GM21723 (cell line): ENCODE data around the gene FMNL2.
A peak's percentile ranks its signal among the peaks of the same experiment; 100 is the strongest.

Experiments
- ATAC-seq: cut with Tn5 transposase; IDR thresholded peaks from one replicate; pipeline ENCODE4 v1.9.1; 2021; ENCODE audit warnings: mild to moderate bottlenecking, moderate library complexity; ENCODE audit not compliant: unreplicated experiment

The FMNL2 gene

DNA sequence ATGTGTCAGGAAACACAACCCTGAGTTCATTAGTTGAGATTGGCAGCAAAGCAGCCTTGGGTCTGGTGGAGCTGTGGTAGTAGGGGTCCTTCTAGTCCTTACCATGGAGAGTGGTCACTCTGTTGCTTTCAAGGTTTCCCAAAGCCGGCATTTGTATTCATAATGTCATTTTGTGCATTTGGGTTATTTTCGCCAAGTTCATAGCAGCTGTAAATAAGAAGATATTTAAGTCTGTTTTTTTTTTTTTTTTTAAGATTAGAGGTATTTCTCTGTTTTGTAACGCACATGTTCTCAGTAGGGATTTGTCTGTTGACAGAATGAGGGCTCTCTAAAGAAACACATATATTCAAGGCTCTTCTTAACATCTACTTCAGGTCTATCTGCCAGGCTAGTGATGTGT, 268.2 kb downstream of the FMNL2 start:
- no peak for ATAC-seq

DNA sequence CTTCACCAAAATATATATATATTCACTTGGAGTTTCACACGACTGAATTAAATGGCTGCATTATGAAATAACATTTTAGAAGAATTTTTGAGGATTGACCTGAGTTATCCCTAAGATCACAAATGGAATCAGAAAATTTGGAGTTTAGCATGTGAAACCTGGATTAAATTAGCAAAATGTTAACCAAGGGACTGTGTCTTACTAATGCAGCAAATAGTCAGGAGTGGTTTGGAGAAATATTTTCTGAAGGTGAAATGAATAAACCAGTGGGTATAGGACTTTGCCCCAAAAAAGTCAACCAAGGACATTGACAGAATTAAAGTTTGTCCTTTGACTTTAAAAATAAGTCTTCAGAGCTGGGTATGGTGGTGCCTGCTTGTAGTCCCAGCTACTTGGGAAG, 271.1 kb downstream of the FMNL2 start:
- no peak for ATAC-seq

DNA sequence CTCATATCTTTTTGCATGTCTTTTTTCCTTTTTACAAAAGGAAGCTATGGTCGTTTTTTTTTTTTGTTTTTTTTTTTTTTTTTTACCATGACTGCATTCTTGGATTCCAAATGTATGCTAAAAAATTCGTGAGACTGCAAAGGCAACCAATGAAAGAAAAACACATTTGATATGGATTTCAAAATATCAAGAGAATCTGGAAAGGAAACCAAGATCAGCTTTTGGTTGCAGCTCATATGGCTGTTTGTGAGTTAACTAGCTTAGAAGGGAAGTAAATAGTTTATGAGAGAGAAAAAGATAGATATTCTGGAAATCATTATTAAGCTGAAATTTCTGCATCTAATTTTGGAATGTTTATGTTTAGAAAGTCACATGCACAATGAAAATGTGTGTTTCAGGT, 272.0 kb downstream of the FMNL2 start:
- no peak for ATAC-seq

DNA sequence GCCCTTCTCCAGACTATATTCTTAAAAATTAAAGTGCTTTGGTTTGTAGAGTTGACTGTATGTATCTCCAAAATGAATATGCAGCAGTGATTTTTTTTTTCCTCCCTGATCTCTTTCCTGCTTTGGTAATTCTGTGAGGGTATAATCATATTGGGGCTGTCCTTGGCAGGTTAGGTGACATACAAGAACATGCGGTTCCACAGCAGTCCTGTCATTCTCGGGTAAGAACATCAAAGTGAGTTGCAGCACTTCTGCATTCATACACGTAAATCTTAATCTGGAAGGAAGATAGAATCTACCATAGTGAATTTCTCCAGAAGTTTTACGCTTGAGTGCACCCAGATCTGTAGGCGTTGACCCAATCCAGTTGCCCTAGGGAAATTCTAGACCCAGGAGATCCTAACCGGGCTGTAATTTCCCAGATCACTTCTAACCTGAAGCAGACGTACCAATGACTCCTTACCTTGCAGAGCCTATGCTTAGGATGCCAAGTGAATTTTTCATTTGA, 272.9 kb downstream of the FMNL2 start:
- no peak for ATAC-seq

DNA sequence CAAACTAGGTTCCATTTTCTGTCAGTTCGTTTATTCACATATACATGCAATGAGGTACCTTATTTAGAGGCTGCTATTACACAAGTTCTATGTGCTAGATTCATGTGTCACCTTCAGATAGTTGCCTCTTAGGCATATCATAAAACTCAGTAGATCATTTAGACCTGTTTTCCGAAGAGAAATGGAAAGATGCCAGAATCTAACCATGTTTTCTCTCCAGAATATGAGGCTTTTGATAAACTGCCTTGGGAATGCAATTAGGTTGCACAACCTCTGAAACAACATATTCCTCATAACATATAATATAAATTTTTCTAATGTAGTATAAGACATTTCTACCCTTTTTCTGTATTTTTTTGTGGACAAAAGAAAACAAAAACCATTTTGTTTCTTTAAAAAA, 274.2 kb downstream of the FMNL2 start:
- ATAC-seq = no peak

DNA sequence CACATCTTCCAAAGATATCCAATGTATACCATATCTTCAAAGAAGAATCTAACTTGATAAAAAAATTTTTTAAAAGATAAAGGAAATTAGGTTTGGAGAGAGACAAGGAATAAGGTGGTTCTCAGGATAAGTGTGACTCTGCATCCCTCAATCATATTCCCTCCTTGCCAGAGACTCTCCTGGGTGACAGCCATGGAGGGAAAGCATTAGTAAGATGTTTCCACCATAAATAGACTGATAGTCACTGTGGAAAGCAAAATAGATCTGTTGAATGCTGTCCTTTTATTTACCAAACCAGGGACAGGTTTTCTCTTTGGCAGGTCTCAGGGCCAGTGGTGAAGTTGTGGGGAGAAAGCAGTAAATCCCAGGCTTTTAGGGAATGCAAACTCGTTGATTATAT, 274.7 kb downstream of the FMNL2 start:
- no peak for ATAC-seq

DNA sequence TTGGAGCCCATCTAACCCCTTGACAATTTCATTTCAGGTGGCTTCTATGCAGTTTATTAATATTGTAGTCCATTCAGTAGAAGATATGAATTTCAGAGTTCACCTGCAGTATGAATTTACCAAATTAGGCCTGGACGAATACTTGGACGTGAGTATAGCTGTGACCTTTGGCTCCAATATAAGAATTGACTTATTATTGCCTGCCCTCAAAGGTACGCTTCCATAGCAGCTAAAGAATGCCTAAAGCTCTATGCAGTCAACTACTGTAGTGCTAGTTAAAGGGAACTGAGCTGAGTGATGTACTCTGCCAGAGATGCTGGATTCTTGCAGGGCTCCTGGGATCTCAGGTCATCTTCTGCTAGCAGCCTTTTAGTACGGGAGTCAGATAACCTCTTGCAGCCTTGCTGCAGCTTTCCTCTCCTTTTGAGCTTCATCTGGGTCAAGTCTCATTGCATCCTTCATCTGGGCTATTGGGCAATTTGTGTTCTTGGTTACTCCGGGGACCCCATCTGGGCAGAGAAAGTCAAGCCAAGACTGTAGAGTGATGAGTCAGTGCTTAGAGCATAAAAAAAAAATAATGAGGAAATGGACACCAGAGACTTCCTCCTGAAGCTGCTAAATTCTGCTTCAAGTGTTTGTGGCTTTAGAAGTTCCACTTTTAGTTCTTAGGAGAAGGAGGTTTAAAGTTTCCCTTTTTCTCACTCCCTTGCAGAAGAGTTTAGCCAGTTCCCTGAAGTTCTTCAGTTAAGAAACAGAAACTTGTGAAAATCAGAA, 276.7 kb downstream of the FMNL2 start:
- ATAC-seq = peak; percentile 81

DNA sequence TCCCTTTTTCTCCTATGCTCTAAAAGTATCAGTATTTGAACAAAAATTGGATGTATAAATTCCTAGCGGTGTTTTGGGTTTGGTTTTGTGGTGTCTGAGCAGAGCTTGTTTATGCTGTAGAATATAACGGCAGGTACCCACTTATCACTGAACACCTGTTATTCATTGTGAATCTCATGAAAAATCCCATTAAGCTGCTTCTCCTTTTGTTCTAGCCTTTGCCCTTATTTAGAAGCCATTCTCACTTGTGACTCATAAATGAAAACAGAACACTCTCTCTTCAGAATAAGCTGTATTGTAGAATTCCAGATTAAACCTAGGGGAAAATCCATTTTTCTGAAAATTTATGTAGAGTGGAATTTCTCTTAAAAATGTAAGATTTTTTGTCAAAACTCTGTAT, 278.3 kb downstream of the FMNL2 start:
- ATAC-seq = peak; percentile 56

DNA sequence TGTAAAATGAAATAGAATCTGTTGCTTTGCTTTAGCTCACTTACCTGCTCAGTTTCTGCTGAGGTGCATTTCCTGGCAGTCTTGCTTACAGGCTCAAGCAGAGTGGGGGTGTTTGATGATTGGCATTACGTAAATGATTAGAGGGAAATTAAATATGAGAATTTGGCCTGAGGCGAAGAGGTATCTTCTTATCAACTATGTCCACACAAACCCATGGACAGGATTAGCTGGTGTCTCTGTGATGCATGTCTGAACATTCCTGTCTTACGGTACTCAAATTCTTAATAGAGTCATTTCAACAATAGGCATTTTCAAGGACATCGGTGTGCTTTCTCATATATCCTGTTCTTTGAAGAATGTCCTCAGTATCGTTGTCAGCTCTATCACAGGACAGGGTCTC, 280.2 kb downstream of the FMNL2 start:
- no peak for ATAC-seq

DNA sequence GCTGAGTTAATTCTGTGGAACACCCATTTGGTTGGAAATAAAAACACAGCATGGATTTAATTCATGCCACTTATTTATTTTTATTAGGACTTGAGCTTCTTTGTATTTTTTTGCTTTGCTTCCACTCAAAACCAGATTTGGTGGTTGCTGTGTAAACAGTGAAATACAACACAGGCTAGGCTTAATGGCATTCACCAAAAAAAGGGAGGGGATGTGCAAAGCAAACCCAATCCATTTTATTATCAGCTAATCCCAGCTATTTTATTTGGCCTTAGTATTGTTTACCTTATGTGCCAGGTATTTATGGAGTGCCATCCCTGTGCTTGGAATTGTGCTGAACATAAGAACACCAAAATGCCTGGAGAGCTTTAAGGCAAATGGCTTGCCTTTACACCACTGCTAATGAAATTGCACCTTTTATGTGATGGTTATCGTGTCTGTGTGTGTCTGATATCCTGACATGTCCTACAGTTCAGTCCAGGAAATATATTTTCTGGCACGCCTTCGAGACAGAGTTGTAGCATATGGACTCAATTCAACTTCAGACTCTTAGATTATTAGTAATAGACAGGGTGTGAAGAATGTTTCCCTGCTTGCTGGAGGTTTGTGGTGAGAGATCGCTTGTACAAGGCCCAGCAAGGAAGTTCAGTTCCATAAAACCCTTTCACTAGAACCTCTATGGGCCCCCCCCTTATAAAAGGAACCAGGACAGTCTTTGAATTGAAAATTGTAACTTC, 282.6 kb downstream of the FMNL2 start:
- no peak for ATAC-seq

DNA sequence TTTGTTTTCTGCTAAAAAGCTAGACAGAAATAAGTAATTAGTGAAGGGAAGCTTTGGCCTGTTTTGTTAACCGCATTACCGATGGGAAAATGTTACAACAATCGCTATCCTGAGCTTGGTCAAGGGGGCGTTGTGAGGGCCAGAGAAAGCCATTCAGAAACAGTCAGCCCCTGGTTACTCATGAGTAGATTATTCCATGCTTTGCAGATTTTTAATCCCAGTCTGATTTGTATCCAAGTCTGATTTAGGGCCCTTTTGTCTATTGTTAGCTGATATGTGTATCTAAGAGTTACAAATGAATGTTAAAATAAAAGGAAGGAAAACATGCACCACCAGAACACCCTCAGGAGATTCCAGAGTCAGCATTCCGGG, 283.2 kb downstream of the FMNL2 start:
- ATAC-seq = no peak

DNA sequence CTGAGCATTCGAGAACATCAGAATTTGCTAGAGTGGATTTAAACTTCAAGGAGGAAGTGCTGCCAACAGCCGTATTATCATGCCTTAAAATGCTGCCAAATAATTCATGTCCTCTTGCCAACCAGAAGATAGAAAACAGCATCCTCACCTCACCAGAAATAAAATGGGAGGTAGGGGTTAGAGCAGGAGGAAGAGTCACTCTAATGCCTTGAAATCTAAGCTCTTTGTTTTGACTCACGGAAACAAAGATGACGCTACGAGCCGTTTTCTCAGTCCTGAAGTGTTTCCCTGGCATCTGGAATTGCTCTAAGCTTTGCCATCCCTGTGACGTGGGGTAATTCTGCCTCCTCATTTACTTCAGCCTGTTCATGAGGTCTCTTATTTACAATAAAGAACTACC, 285.2 kb downstream of the FMNL2 start:
- no peak for ATAC-seq

DNA sequence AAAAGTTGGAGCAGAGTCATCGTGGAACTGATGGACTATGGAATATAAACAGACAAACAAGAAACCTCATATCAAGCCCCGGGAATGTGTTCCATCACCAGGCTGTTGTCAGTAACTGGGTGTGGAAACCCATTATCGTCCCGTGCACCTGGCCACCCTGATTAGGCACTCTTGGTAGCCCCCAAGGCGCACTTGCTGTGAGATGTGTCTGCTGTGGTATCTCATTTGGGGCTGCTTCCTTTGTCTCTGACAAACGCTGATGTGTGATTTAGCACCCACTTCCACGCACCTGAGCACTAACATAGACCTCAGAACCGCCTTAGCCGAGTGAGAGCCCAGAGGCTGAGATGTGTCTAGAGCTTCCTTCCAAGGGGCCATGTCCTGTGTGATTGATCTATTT, 286.0 kb downstream of the FMNL2 start:
- no peak for ATAC-seq

DNA sequence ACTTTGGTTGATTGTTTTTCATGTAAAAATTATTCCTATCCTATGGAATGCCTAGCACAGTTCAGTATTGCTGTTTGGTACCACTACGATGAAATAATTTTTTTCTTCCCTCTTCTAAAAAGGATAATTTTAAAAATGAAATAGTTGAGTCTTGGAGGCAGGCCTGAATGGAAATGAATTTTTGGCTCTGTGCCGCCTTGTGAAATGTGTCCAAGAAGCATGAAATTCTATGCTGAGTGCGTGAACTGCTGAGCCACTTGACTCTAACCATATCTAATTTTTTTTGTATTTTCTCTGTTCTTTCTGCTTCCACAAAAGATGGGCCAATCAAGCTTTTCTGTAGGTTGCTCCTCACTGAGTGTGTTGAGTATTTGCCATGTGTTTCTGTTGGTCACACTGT, 287.2 kb downstream of the FMNL2 start:
- ATAC-seq = no peak

DNA sequence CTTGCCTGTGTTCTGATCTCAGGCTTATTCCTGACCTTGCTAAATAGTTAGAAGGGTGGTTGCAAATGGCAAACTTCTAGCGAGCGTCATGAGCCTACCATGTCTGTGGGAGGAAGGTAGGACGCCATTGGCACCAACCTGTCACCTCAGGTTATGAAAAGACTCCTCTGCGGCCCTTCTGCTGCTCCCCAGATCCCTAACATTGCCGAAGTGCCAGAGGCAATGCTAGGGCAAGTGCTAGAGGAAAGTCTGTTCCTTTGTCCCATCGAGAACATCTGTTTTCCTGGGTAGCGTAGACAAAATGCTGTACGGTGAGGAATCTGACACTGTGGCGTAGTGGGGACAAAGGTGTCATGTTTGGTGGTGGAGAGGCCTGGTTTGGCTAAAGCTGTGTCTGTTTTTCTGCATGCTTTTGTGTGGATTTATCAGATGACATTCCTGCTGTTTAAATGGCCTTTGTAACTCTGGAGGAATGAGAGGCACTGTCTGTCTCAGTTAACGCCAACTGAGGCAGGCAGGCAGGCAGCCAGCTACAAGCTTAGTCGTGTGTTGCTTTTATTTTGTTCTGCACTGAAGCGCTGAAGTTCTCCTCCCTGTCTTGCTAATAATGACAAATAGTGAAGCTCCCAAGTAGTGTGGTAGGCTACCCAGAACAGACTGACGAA, 288.2 kb downstream of the FMNL2 start:
- no peak for ATAC-seq

DNA sequence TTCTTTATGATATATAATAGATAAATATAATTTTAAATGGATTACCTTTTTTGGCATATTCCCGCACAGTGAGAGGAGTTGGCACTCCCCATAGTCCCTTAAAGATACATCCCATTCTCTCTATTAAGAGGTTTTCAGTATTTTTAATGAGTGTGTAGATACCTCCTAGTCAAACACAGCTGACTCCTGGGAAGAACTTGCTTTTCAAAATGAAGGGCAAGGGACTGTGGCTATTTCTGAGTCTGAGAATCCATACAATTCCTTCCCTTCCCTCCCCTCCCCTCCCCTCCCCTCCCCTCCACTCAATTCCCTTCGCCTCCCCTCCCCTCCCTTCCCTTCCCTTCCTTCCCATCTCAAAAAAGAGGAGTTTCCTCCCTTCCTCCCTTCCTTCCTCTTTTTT, 288.8 kb downstream of the FMNL2 start:
- no peak for ATAC-seq

DNA sequence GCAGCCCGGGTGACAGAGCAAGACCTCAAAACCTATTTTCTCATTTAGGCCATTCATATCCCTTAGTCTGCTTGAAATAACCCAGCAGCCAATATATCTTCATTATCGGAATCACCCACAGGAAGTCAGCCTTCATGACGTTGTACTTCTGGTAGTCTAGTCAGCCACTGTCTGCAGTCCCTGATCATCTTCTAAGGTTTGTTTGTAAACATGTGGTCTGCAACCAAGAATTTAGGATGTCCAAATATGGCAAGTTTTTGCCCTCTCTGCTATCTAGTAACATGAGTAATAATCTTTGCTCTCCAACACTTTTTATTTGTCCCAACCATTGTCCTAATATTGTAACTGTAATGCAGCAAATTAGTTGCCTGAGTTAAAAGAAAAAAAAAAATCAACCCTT, 289.8 kb downstream of the FMNL2 start:
- ATAC-seq = no peak

DNA sequence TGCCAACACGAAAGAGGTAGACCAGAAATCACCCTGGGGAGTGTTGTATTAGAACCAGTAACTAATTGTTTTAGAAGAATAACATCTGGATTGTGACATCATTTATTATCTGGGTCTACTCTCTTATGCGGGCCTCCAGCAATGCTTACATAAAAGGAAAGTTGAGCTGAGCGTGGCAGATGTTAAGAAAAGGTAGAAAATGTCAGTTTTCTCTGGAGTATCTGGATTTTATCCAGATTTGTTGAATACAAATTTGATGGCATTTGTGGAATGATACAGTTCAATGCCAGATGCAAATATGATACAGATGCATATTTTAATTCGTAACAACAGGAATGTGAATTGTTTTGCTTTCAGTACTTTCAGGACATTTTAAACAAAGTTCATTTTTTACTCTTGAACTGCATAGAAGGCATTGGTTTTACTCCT, 292.0 kb downstream of the FMNL2 start:
- no peak for ATAC-seq

DNA sequence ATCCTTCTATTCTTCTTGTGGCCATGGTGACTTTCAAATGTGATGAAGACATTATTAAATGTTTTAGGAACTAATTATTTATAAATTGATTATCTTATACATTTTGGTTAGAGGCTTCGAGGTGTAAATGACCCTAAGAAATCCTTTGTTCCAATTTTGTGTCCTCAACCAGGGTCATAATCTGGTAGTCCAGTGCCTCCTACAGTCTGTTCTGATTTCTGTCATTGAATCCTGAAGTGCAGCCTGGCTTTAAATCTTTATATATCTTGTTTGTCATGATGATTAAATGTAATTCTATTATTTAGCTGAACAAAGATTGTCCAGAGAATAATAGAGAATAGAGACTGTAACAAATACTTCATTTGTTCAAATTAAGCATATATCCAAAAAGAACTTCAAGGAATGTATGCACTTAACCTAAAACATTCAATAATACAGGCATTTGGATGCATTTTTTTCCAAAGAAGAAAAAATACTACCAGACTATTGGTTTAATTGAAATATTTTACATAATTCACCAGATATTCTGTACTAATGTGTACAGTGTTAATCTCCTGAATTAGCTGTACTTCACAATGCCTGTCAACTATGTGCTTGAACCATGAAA, 292.5 kb downstream of the FMNL2 start:
- no peak for ATAC-seq

DNA sequence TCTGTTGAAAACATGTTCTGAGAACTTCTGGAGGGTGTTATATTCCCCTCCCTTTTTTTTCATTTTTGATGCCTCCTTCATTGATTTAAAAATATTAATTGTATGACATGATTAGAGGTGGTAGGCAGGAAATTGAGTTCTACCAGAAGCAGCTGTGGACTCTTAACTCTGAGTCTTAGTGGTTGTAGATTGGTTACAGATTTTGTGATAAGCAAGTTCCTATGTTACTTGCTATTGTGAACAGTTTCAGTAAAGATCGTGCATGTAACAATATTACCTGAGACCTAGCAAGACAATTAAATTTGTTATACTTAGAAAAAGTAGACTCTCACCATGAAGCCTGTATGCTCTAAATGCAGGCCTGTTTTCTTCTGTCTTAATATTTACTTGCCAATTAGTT, 294.2 kb downstream of the FMNL2 start:
- ATAC-seq = no peak

DNA sequence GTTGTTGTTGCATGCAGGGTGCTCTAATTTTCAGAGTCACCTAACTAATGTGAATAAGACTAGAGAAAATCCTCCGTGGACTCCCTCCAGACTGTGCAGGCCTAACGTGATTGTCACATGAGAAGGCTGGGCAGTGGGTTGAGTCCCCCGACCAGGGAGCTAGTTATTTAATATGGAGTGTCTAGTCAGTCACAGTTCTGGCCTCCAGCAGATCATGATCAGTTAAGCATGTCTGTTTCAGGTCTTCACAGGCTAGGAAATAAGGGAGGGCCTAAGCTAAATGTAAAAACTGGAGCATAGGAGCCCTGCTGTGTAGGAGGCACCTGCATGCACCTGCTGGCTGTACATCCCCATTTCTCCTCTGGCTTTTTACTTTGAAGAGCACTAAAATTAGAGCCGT, 295.5 kb downstream of the FMNL2 start:
- ATAC-seq = no peak
